ENCODE results near the gene CACNB4.
"Not testable (repeated sequence)": the region's sequence is repeated elsewhere in the genome, so short reads cannot be mapped to it uniquely, and the experiment has no call there.

CACNB4 gene

GRCh38 chr2:152036611-152037469 is 62.0 kb downstream of the CACNB4 start:
- peak; percentile 74 for TF ChIP-seq CTCF (IDR thresholded peaks at IDR 0.05; ENCODE audit: low read depth, low read length, missing control alignments)
- H3K4me3 ChIP-seq (replicated peaks; ENCODE audit: low read depth, low read length), result no peak overlapping the region
- peak; percentile 27 for DNase-seq (ENCODE audit: extremely low read depth, low read depth)

- no peak for TF ChIP-seq CTCF (IDR thresholded peaks at IDR 0.05; ENCODE audit: low read depth, low read length, missing control alignments)
- DNase-seq (ENCODE audit: extremely low read depth, low read depth), result no peak
- no peak overlapping the region for H3K4me3 ChIP-seq (replicated peaks; ENCODE audit: low read depth, low read length)
These were observed 64.5 kb downstream of the CACNB4 start for GRCh38 chr2:152034257-152034801.

- no peak for DNase-seq (ENCODE audit: extremely low read depth, low read depth)
- no peak overlapping the region for H3K4me3 ChIP-seq (replicated peaks; ENCODE audit: low read depth, low read length)
- TF ChIP-seq CTCF (IDR thresholded peaks at IDR 0.05; ENCODE audit: low read depth, low read length, missing control alignments), result no peak
These were observed 65.6 kb downstream of the CACNB4 start for GRCh38 chr2:152033011-152033925.

GRCh38 chr2:152031747-152032306 is 67.0 kb downstream of the CACNB4 start:
- DNase-seq (ENCODE audit: extremely low read depth, low read depth), result no peak
- TF ChIP-seq CTCF (IDR thresholded peaks at IDR 0.05; ENCODE audit: low read depth, low read length, missing control alignments), result no peak
- no peak overlapping the region for H3K4me3 ChIP-seq (replicated peaks; ENCODE audit: low read depth, low read length)

GRCh38 chr2:152030596-152031328 is 68.1 kb downstream of the CACNB4 start:
- not testable (repeated sequence) for DNase-seq (ENCODE audit: extremely low read depth, low read depth); H3K4me3 ChIP-seq (replicated peaks; ENCODE audit: low read depth, low read length)

- H3K4me3 ChIP-seq (replicated peaks; ENCODE audit: low read depth, low read length), result no peak overlapping the region
- DNase-seq (ENCODE audit: extremely low read depth, low read depth), result no peak
- TF ChIP-seq CTCF (IDR thresholded peaks at IDR 0.05; ENCODE audit: low read depth, low read length, missing control alignments), result no peak
These were observed 70.5 kb downstream of the CACNB4 start for GRCh38 chr2:152028182-152028862.
